ENCODE data around the gene ENTREP1. TPM values are rescaled to one million over a fixed set of nuclear protein-coding genes. Genes with fewer than 3 reads are reported as not detected.
"Not testable (repeated sequence)": the region's sequence is repeated elsewhere in the genome, so short reads cannot be mapped to it uniquely, and the experiment has no call there.

ENTREP1 gene
- total and polyA plus RNA-seq, 2 donors (not counting 1 experiment from before 2014, with no cell fraction given), result not detected

- CTCF ChIA-PET; H4K20me1 ChIP-seq (ENCODE audit: control insufficient read depth, insufficient read depth, low read length, poor library complexity, severe bottlenecking); H3K4me1 Mint-ChIP-seq; POLR2A ChIA-PET; H3K36me3 ChIP-seq (replicated peaks in 1 of 2; ENCODE audit: control extremely low read depth in 1 of 2, control insufficient read depth in 1 of 2, extremely low read depth in 1 of 2, insufficient read depth in 2 of 2, low read length in 1 of 2); H3K4me1 ChIP-seq (ENCODE audit: control insufficient read depth in 2 of 2, insufficient read depth in 2 of 2, low read length in 2 of 2); H3K4me2 ChIP-seq (replicated peaks; ENCODE audit: low read depth, low read length, poor library complexity, severe bottlenecking); H3K27ac ChIP-seq (ENCODE audit: low read length in 2 of 2); H3K79me2 ChIP-seq (ENCODE audit: control insufficient read depth, insufficient read depth, low read length); intact Hi-C loops (cut with micrococcal nuclease); H3K4me3 ChIP-seq (ENCODE audit: control extremely low read depth in 1 of 5, extremely low read depth in 1 of 5, insufficient read depth in 1 of 5, low read depth in 2 of 5, low read length in 4 of 5); DNase-seq; H3K9me3 Mint-ChIP-seq (ENCODE audit: insufficient read depth); H2AFZ ChIP-seq (ENCODE audit: insufficient read depth, low read depth, low read length, poor library complexity, severe bottlenecking); H3K9ac ChIP-seq (ENCODE audit: low read length); H3K27ac Mint-ChIP-seq; ATAC-seq (ENCODE audit: low read depth); H3K4me3 Mint-ChIP-seq; H3K9me3 ChIP-seq (ENCODE audit: control extremely low read depth in 1 of 3, control insufficient read depth in 2 of 3, insufficient read depth in 1 of 3, low read length in 2 of 3); H3K27me3 ChIP-seq (replicated peaks in 1 of 4; ENCODE audit: control extremely low read depth in 1 of 4, control insufficient read depth in 3 of 4, insufficient read depth in 4 of 4, low read length in 3 of 4): not testable (repeated sequence)
- peaks cover 19% of the 10 kb centered on the region for H3K27me3 Mint-ChIP-seq
- WGBS (ENCODE audit: insufficient coverage), result 89% methylated on average over 11 of the region's 15 CpGs
These were observed 115.4 kb downstream of the ENTREP1 start for GRCh38 chr9:69440254-69440955.

Other genes starting within 250 kb of the ENTREP1 start
- gene TJP2, start 150.9 kb upstream of the ENTREP1 start, total RNA-seq, result 2.3 and 2.4 TPM in 2 replicates
- gene TJP2, start 150.9 kb upstream of the ENTREP1 start, polyA plus RNA-seq, result 1.2 and 1.7 TPM in 2 replicates